Panc1 (cell line): Measurements from ENCODE around the gene PEX6.

ENCODE experiments used
- CTCF ChIP-seq: fragments of 450-650 bp; IDR thresholded peaks from 2 replicates; pipeline ENCODE4 v1.5.1; 2017; ENCODE audit warnings: mild to moderate bottlenecking
- POLR2AphosphoS5 ChIP-seq: IDR thresholded peaks from 2 replicates; pipeline ENCODE4 v1.6.1; 2012; ENCODE audit warnings: mild to moderate bottlenecking, low read depth, low read length, moderate library complexity
- SIN3A ChIP-seq: IDR thresholded peaks from 2 replicates; pipeline ENCODE4 v1.6.1; 2012; ENCODE audit warnings: low read depth, mild to moderate bottlenecking, low read length, moderate library complexity, borderline replicate concordance; ENCODE audit not compliant: insufficient read depth
- TCF7L2 ChIP-seq: IDR thresholded peaks from 2 replicates; pipeline ENCODE4 v1.6.1; 2011; ENCODE audit warnings: mild to moderate bottlenecking, low read depth, low read length, inconsistent platforms
- TF ChIP-seq, protein P1 (sequence below), 2 experiments: IDR thresholded peaks; 2 replicates each; pipeline ENCODE4 v1.6.1; 2011 to 2012; ENCODE audit warnings: low read depth in 2 of 2, control low read depth in 1 of 2, low read length in 1 of 2, mild to moderate bottlenecking in 1 of 2, moderate library complexity in 1 of 2; ENCODE audit not compliant: insufficient read depth in 1 of 2

- TF ChIP-seq CTCF, result no peak
- TF ChIP-seq POLR2AphosphoS5, result no peak
- TF ChIP-seq TCF7L2, result no peak
- TF ChIP-seq SIN3A, result no peak
- TF ChIP-seq, protein P1, sequence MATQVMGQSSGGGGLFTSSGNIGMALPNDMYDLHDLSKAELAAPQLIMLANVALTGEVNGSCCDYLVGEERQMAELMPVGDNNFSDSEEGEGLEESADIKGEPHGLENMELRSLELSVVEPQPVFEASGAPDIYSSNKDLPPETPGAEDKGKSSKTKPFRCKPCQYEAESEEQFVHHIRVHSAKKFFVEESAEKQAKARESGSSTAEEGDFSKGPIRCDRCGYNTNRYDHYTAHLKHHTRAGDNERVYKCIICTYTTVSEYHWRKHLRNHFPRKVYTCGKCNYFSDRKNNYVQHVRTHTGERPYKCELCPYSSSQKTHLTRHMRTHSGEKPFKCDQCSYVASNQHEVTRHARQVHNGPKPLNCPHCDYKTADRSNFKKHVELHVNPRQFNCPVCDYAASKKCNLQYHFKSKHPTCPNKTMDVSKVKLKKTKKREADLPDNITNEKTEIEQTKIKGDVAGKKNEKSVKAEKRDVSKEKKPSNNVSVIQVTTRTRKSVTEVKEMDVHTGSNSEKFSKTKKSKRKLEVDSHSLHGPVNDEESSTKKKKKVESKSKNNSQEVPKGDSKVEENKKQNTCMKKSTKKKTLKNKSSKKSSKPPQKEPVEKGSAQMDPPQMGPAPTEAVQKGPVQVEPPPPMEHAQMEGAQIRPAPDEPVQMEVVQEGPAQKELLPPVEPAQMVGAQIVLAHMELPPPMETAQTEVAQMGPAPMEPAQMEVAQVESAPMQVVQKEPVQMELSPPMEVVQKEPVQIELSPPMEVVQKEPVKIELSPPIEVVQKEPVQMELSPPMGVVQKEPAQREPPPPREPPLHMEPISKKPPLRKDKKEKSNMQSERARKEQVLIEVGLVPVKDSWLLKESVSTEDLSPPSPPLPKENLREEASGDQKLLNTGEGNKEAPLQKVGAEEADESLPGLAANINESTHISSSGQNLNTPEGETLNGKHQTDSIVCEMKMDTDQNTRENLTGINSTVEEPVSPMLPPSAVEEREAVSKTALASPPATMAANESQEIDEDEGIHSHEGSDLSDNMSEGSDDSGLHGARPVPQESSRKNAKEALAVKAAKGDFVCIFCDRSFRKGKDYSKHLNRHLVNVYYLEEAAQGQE (IDR thresholded peaks at IDR 0.05; ENCODE audit: insufficient read depth in 1 of 2, low read depth in 2 of 2, low read length in 1 of 2), result no peak
These were observed 10.9 kb upstream of the PEX6 start for GRCh38 chr6:42989923-42990322.
